Measurements from ENCODE around the gene ELAC2.

GRCh38 chr17:12974005-12974531 is 43.8 kb downstream of the ELAC2 start:
- TF ChIP-seq CTCF (IDR thresholded peaks at IDR 0.05) = no peak
- no peak for TF ChIP-seq POLR2A (IDR thresholded peaks at IDR 0.05)
